HEK293 (cell line): ENCODE results near the gene FRAS1.

Experiments
- BCL11A ChIP-seq: fragments of 450-650 bp; formaldehyde crosslinking; IDR thresholded peaks from 2 replicates; pipeline ENCODE4 v1.5.1; 2016; ENCODE audit warnings: low read depth, missing biosample characterization, missing genetic modification characterization
- YY1 ChIP-seq: fragments of 450-650 bp; formaldehyde crosslinking; IDR thresholded peaks from 2 replicates; pipeline ENCODE4 v1.5.1; 2018; ENCODE audit warnings: missing biosample characterization, missing genetic modification characterization
- ZBTB21 ChIP-seq: fragments of 450-650 bp; formaldehyde crosslinking; IDR thresholded peaks from 2 replicates; pipeline ENCODE4 v1.5.1; 2017; ENCODE audit warnings: missing biosample characterization, missing genetic modification characterization
- ZNF223 ChIP-seq: fragments of 450-650 bp; formaldehyde crosslinking; IDR thresholded peaks from 2 replicates; pipeline ENCODE4 v1.5.1; 2016; ENCODE audit warnings: missing biosample characterization, missing genetic modification characterization
- ZNF248 ChIP-seq: fragments of 450-650 bp; formaldehyde crosslinking; IDR thresholded peaks from 2 replicates; pipeline ENCODE4 v1.5.1; 2017; ENCODE audit warnings: missing biosample characterization, missing genetic modification characterization
- ZNF274 ChIP-seq, 2 experiments: fragments of 200-500 bp in 1 of 2; fragments of 450-650 bp in 1 of 2; sonication (Bioruptor generic) in 1 of 2; formaldehyde crosslinking in 1 of 2; IDR thresholded peaks; 2 replicates each; pipeline versions ENCODE4 v1.5.1 to v1.6.1; 2014 to 2016; ENCODE audit warnings: borderline replicate concordance in 1 of 2, inconsistent platforms in 1 of 2, low read length in 1 of 2, missing biosample characterization in 1 of 2, missing genetic modification characterization in 1 of 2
- ZNF529 ChIP-seq: fragments of 450-650 bp; formaldehyde crosslinking; IDR thresholded peaks from 2 replicates; pipeline ENCODE4 v1.5.1; 2017; ENCODE audit warnings: missing genetic modification characterization, missing biosample characterization; ENCODE audit not compliant: insufficient replicate concordance
- TF ChIP-seq, protein P1 (sequence below): fragments of 450-650 bp; formaldehyde crosslinking; IDR thresholded peaks from 2 replicates; pipeline ENCODE4 v1.5.1; 2016; ENCODE audit warnings: missing biosample characterization, missing genetic modification characterization

DNA sequence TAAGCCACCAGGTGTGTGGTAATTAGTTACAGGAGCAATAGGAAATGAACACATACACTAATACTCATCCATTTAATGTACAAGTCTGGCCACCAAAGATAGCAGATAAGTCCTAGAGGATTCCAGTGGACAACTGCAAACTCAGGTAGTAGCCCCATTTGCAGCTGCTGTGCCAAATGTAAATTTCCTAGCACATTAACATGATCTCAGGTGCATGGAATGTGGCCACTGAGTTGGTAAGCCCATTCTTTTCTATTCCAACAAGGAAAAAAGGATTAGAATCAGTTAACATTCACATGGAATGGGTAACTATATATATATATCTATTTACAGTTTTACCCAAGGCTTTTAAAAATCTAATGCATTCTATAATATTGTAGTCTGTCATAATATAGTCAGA is 23.3 kb upstream of the FRAS1 start:
- TF ChIP-seq, protein P1, sequence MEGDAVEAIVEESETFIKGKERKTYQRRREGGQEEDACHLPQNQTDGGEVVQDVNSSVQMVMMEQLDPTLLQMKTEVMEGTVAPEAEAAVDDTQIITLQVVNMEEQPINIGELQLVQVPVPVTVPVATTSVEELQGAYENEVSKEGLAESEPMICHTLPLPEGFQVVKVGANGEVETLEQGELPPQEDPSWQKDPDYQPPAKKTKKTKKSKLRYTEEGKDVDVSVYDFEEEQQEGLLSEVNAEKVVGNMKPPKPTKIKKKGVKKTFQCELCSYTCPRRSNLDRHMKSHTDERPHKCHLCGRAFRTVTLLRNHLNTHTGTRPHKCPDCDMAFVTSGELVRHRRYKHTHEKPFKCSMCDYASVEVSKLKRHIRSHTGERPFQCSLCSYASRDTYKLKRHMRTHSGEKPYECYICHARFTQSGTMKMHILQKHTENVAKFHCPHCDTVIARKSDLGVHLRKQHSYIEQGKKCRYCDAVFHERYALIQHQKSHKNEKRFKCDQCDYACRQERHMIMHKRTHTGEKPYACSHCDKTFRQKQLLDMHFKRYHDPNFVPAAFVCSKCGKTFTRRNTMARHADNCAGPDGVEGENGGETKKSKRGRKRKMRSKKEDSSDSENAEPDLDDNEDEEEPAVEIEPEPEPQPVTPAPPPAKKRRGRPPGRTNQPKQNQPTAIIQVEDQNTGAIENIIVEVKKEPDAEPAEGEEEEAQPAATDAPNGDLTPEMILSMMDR (tag by site-specific recombination): no peak
- TF ChIP-seq ZNF274 (IDR thresholded peaks at IDR 0.05; ENCODE audit: low read length) (no peak), ZNF274 (tag by site-specific recombination; IDR thresholded peaks at IDR 0.05; ENCODE audit: borderline replicate concordance) (no peak), ZNF248 (tag by site-specific recombination) (no peak), ZBTB21 (no peak), ZNF223 (tag by site-specific recombination) (no peak), YY1 (no peak), ZNF529 (no peak), BCL11A (tag by site-specific recombination) (no peak)
